ENCODE measurements around the gene FRMD4A.
"Not testable (repeated sequence)": the region's sequence is repeated elsewhere in the genome, so short reads cannot be mapped to it uniquely, and the experiment has no call there.

FRMD4A gene

GRCh38 chr10:13776861-13777311 is 553.8 kb downstream of the FRMD4A start:
- H3K27me3 Mint-ChIP-seq (ENCODE audit: low read depth), result peaks cover 19% of the 10 kb centered on the region
- H3K4me1 Mint-ChIP-seq (ENCODE audit: low read depth), result no peaks in the 10 kb centered on the region
- no peak overlapping the region for H3K4me3 Mint-ChIP-seq
- H3K9me3 Mint-ChIP-seq, result no peaks in the 10 kb centered on the region
- no peak for DNase-seq (ENCODE audit: low spot score)
- no peaks in the 10 kb centered on the region for H3K36me3 Mint-ChIP-seq (ENCODE audit: low read depth)
- H3K27ac Mint-ChIP-seq, result no peak overlapping the region

GRCh38 chr10:13775786-13776775 is 554.6 kb downstream of the FRMD4A start:
- Mint-ChIP-seq H3K27ac (no peak overlapping the region), H3K4me1 (ENCODE audit: low read depth) (no peaks in the 10 kb centered on the region), H3K4me3 (no peak overlapping the region), H3K27me3 (ENCODE audit: low read depth) (peaks cover 19% of the 10 kb centered on the region), H3K9me3 (no peaks in the 10 kb centered on the region), H3K36me3 (ENCODE audit: low read depth) (no peaks in the 10 kb centered on the region)
- no peak for DNase-seq (ENCODE audit: low spot score)

GRCh38 chr10:13774303-13774893 is 556.3 kb downstream of the FRMD4A start:
- H3K4me1 Mint-ChIP-seq (ENCODE audit: low read depth), result no peaks in the 10 kb centered on the region
- no peak overlapping the region for H3K4me3 Mint-ChIP-seq
- H3K36me3 Mint-ChIP-seq (ENCODE audit: low read depth), result no peaks in the 10 kb centered on the region
- no peak overlapping the region for H3K27ac Mint-ChIP-seq
- H3K27me3 Mint-ChIP-seq (ENCODE audit: low read depth), result peaks cover 17% of the 10 kb centered on the region
- no peaks in the 10 kb centered on the region for H3K9me3 Mint-ChIP-seq
- DNase-seq (ENCODE audit: low spot score), result no peak

GRCh38 chr10:13773496-13774170 is 557.1 kb downstream of the FRMD4A start:
- H3K4me1 Mint-ChIP-seq (ENCODE audit: low read depth), result no peaks in the 10 kb centered on the region
- H3K36me3 Mint-ChIP-seq (ENCODE audit: low read depth), result no peaks in the 10 kb centered on the region
- H3K9me3 Mint-ChIP-seq, result no peaks in the 10 kb centered on the region
- H3K27me3 Mint-ChIP-seq (ENCODE audit: low read depth), result peaks cover 14% of the 10 kb centered on the region
- DNase-seq (ENCODE audit: low spot score), result no peak
- H3K27ac Mint-ChIP-seq, result no peak overlapping the region
- no peak overlapping the region for H3K4me3 Mint-ChIP-seq

GRCh38 chr10:13773043-13773442 is 557.7 kb downstream of the FRMD4A start:
- no peak for DNase-seq (ENCODE audit: low spot score)
- peaks cover 14% of the 10 kb centered on the region for H3K27me3 Mint-ChIP-seq (ENCODE audit: low read depth)
- H3K4me1 Mint-ChIP-seq (ENCODE audit: low read depth), result no peaks in the 10 kb centered on the region
- no peak overlapping the region for H3K27ac Mint-ChIP-seq
- H3K9me3 Mint-ChIP-seq, result no peaks in the 10 kb centered on the region
- H3K36me3 Mint-ChIP-seq (ENCODE audit: low read depth), result no peaks in the 10 kb centered on the region
- no peak overlapping the region for H3K4me3 Mint-ChIP-seq

- Mint-ChIP-seq H3K27ac (no peak overlapping the region), H3K4me1 (ENCODE audit: low read depth) (no peaks in the 10 kb centered on the region), H3K4me3 (no peak overlapping the region), H3K9me3 (no peaks in the 10 kb centered on the region), H3K36me3 (ENCODE audit: low read depth) (no peaks in the 10 kb centered on the region), H3K27me3 (ENCODE audit: low read depth) (peaks cover 14% of the 10 kb centered on the region)
- DNase-seq (ENCODE audit: low spot score), result no peak
These were observed 558.7 kb downstream of the FRMD4A start for GRCh38 chr10:13771992-13772391.

- Mint-ChIP-seq H3K27ac (no peak overlapping the region), H3K4me1 (ENCODE audit: low read depth) (no peaks in the 10 kb centered on the region), H3K27me3 (ENCODE audit: low read depth) (peaks cover 14% of the 10 kb centered on the region), H3K9me3 (no peaks in the 10 kb centered on the region), H3K4me3 (no peak overlapping the region), H3K36me3 (ENCODE audit: low read depth) (no peaks in the 10 kb centered on the region)
- no peak for DNase-seq (ENCODE audit: low spot score)
These were observed 559.8 kb downstream of the FRMD4A start for GRCh38 chr10:13770760-13771493.

- Mint-ChIP-seq H3K4me1 (ENCODE audit: low read depth) (no peaks in the 10 kb centered on the region), H3K36me3 (ENCODE audit: low read depth) (no peaks in the 10 kb centered on the region), H3K27ac (no peak overlapping the region), H3K27me3 (ENCODE audit: low read depth) (peaks cover 13% of the 10 kb centered on the region), H3K4me3 (no peak overlapping the region), H3K9me3 (no peaks in the 10 kb centered on the region)
- DNase-seq (ENCODE audit: low spot score), result no peak
These were observed 560.8 kb downstream of the FRMD4A start for GRCh38 chr10:13769946-13770345.

- H3K27me3 Mint-ChIP-seq (ENCODE audit: low read depth), result peaks cover 6% of the 10 kb centered on the region
- no peak overlapping the region for H3K4me3 Mint-ChIP-seq
- DNase-seq (ENCODE audit: low spot score), result no peak
- H3K9me3 Mint-ChIP-seq, result no peaks in the 10 kb centered on the region
- H3K36me3 Mint-ChIP-seq (ENCODE audit: low read depth), result no peaks in the 10 kb centered on the region
- no peaks in the 10 kb centered on the region for H3K4me1 Mint-ChIP-seq (ENCODE audit: low read depth)
- no peak overlapping the region for H3K27ac Mint-ChIP-seq
These were observed 563.0 kb downstream of the FRMD4A start for GRCh38 chr10:13767676-13768178.

GRCh38 chr10:13767148-13767547 is 563.6 kb downstream of the FRMD4A start:
- not testable (repeated sequence) for H3K36me3 Mint-ChIP-seq (ENCODE audit: low read depth); H3K9me3 Mint-ChIP-seq; H3K4me1 Mint-ChIP-seq (ENCODE audit: low read depth); H3K27me3 Mint-ChIP-seq (ENCODE audit: low read depth); H3K4me3 Mint-ChIP-seq; H3K27ac Mint-ChIP-seq; DNase-seq (ENCODE audit: low spot score)

- Mint-ChIP-seq H3K4me1 (ENCODE audit: low read depth) (no peaks in the 10 kb centered on the region), H3K4me3 (no peak overlapping the region), H3K27me3 (ENCODE audit: low read depth) (peaks cover 8% of the 10 kb centered on the region), H3K27ac (no peak overlapping the region), H3K9me3 (no peaks in the 10 kb centered on the region), H3K36me3 (ENCODE audit: low read depth) (no peaks in the 10 kb centered on the region)
- no peak for DNase-seq (ENCODE audit: low spot score)
These were observed 564.9 kb downstream of the FRMD4A start for GRCh38 chr10:13765641-13766341.

GRCh38 chr10:13761490-13762091 is 569.1 kb downstream of the FRMD4A start:
- Mint-ChIP-seq H3K4me1 (ENCODE audit: low read depth) (peaks cover 11% of the 10 kb centered on the region), H3K27ac (no peak overlapping the region), H3K9me3 (no peaks in the 10 kb centered on the region), H3K36me3 (ENCODE audit: low read depth) (no peaks in the 10 kb centered on the region), H3K27me3 (ENCODE audit: low read depth) (peaks cover 10% of the 10 kb centered on the region), H3K4me3 (no peak overlapping the region)
- no peak for DNase-seq (ENCODE audit: low spot score)

- DNase-seq (ENCODE audit: low spot score), result no peak
- Mint-ChIP-seq H3K4me1 (ENCODE audit: low read depth) (peaks cover 11% of the 10 kb centered on the region), H3K36me3 (ENCODE audit: low read depth) (no peaks in the 10 kb centered on the region), H3K4me3 (no peak overlapping the region), H3K27me3 (ENCODE audit: low read depth) (peaks cover 15% of the 10 kb centered on the region), H3K27ac (no peak overlapping the region), H3K9me3 (no peaks in the 10 kb centered on the region)
These were observed 571.6 kb downstream of the FRMD4A start for GRCh38 chr10:13759168-13759567.

Measured in T-helper 2 cell treated with Interferon-gamma antibody and Interleukin-4, amounts not matched to agents 5 μg/mL and 100 μg/mL, for 36 hours (primary cell).